GM19452 (cell line): ENCODE measurements around the gene PSMC3.
"Not testable (repeated sequence)": the region's sequence is repeated elsewhere in the genome, so short reads cannot be mapped to it uniquely, and the experiment has no call there.

Experiments used
- ATAC-seq: cut with Tn5 transposase; IDR thresholded peaks from one replicate; pipeline ENCODE4 v1.9.1; 2021; ENCODE audit not compliant: unreplicated experiment

The PSMC3 gene

DNA sequence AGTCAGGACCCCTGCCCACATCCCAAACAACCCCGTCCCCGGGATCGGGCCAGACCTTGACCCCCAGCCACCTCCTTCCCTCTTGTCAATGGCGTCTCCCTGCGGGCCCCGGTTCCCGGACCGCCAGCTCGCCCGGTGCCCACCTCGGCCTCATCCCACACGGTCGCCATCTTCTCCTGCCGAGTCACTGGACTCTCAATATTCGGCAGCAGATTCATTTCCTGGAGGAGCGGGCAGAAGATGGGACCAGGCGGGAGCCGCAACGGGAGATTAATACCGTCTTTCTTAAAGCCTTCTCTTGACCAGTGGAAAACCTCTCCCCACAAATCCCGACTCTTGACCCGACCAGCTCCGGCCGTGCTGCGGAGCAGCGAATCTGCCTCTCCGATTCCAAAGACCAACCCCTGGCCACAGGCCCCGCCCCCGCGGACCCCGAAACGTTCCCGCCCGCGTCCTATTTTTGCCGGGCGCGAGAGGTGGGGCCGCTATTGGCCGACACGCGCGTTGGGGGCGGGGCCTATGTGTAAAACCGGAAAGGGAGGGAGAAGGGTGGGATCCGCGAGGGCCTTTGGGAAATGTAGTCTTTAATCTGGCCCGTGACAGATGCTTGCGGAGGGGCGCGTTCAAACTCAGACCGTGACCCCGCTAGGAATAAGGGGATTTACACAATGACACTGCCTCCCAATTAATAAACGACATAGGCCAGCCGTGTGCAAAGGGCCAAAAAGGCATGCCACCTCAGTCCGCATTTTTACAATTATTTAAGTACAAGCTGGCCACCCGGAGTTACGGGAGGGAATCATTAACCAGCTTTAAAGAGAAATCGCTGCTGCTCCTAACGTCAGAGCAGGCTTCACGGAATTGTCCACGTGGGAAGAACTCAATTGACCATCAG, at the start of gene PSMC3:
TSS of gene PSMC3 (minus strand) at position 378 of the 895 bp plus-strand sequence. CDS start at position 218, 160 bp downstream.
- ATAC-seq, result peak; percentile 90

GRCh38 chr11:47470671-47471070, 44.4 kb upstream of the PSMC3 start:
- no peak for ATAC-seq

DNA sequence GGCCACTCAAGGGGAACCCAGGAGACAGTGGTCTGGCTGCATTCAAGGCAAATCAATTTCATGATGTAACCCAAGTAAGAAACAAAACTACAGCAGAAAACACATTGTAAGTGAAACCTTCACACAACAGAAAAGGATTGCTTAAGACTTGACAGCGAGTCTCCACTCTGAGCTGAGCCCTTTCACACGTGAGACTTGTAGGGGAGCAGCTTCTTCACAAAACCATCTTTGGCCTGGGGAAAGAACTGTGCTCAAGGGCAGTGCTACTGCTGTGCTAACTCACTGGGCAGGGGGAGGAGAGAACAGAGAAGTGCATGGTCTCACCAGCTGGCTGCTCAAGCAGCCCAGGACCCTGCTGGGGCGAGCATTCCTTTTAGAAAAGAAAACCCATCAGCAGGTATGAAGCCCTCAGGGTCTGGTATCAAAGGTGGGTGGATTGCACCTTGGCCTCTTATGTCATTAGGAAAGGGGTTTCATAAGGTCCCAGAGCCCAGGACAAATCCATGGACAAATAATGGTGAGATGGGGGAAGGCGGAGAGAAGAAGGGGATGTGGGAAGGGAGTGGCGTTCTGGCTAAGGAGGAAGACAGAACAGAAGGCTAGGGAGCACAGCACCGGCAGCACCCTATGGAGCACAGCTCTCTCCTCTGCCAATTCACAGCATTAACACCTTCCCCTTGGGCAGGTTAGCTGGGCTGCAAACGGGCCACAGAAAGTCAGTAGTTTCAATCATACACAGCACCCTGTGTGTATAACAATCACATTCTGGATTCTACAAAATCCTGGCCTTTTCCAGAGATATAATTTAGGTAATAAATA, 43.3 kb upstream of the PSMC3 start:
- ATAC-seq, result no peak

- ATAC-seq, result no peak
Measured at GRCh38 chr11:47468598-47469214, 42.5 kb upstream of the PSMC3 start.

DNA sequence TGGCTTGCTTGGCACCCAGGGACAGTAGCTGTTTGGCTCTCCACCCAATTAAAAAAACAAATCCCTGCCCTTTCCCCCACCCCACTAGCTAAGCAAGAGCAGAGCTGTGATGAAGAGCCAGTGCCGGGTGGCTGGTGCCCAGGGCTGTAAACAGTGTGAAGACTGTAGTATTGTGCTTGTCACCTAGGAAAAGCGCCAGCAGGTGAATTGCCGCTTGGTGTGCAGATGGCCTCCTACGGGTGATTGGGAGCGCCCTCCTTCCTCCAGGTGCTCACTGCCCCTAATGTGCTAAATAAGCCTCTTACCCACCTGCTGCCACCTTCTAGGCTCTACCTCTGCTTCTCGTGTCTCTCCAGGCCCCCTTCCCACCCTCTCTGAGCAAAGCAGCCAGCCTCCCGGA, 41.1 kb upstream of the PSMC3 start:
- no peak for ATAC-seq

DNA sequence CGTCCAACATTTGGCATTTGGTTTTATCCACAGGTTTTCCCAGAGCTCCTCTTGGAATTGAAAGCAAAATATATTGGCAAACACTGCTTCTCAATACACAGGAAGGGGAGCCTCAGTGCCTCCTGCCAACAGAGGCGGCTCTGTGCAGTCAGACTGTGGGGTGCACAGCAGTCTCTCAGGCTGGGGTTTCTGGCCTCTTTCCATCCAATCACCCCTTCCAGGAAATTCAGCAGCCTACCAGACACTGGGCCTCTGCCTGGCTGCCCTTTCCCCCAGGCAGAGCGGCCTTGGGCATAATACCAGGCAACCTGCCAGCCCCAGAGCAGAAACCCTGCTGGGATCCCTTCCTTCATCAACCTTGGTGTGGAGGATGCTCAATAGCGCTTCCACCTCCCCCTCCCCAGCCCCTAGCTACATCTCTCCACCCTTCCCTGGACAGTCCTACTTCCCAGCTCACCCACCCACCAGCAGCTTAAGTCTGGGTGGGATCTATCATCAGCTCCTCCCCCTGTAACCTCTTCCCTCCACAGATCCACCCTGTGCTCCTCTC, 40.5 kb upstream of the PSMC3 start:
- no peak for ATAC-seq

- ATAC-seq, result no peak
Measured at GRCh38 chr11:47466201-47466600, 40.0 kb upstream of the PSMC3 start.

GRCh38 chr11:47464483-47464882, 38.2 kb upstream of the PSMC3 start:
- no peak for ATAC-seq

GRCh38 chr11:47461876-47462275, 35.6 kb upstream of the PSMC3 start:
- ATAC-seq, result no peak

DNA sequence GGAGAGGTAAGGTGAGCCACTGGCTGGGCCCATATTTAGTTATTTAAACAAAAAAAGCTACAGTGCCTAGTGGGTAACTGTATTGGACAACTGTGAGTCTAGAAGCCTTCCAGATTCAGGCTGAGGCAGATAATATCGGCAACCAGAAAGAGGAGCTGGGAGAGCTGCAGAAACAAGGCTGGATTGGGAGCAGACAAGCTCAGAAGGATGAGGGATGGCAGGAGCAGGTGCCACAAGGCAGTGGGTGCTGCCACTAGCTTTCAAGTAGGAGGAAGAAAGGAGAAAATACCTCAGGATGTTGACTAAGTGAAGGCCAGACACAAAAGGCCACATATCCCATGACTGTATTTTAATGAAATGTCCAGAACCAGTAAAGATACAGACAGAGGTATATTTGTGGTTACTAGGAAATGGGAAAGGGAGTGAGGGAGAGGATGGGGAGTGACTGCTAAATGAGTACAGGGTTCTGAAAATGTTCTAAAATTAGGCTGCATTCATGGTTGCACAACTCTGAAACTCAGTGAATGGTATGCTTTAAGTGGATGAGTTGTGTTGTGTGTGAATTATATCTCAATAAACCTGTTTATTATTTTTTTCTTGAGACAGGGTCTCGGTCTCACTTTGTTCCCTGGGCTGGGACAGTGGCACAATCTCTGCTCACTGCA, 34.5 kb upstream of the PSMC3 start:
- no peak for ATAC-seq

GRCh38 chr11:47454258-47454671, 28.0 kb upstream of the PSMC3 start:
- not testable (repeated sequence) for ATAC-seq

DNA sequence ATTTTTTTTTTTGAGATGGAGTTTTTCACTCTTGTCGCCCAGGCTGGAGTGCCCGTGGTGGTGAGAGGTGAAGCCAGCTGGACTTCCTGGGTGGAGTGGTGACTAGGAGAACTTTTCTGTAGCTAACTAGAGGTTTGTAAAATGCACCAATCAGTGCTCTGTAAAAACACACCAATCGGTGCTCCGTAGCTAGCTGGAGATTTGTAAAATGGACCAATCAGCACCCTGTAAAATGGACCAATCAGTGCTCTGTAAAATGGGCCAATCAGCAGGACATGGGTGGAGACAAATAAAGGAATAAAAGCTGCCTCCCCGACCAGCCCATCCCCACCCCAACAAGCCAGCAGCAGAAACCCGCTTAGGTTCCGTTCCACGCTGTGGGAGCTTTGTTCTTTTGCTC, 27.1 kb upstream of the PSMC3 start:
- no peak for ATAC-seq

GRCh38 chr11:47451990-47452389, 25.8 kb upstream of the PSMC3 start:
- ATAC-seq, result no peak

DNA sequence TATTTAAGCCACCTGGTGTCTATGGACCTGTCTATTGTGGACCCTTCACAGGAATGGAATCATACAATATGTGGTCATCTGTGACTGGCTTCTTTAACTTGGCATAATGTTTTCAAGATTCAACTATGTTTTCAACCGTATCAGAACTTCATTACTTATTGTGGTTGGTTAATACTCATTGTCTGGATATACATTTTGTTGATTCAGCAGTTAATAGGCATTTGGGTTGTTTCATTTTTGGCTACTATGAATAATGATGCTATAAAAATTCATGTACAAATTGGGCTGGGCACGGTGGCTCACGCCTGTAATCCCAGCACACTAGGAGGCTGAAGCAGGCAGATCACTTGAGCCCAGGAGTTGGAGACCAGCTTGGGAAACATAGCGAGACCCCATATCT, 25.2 kb upstream of the PSMC3 start:
- no peak for ATAC-seq

- no peak for ATAC-seq
Measured at GRCh38 chr11:47449541-47449940, 23.3 kb upstream of the PSMC3 start.

DNA sequence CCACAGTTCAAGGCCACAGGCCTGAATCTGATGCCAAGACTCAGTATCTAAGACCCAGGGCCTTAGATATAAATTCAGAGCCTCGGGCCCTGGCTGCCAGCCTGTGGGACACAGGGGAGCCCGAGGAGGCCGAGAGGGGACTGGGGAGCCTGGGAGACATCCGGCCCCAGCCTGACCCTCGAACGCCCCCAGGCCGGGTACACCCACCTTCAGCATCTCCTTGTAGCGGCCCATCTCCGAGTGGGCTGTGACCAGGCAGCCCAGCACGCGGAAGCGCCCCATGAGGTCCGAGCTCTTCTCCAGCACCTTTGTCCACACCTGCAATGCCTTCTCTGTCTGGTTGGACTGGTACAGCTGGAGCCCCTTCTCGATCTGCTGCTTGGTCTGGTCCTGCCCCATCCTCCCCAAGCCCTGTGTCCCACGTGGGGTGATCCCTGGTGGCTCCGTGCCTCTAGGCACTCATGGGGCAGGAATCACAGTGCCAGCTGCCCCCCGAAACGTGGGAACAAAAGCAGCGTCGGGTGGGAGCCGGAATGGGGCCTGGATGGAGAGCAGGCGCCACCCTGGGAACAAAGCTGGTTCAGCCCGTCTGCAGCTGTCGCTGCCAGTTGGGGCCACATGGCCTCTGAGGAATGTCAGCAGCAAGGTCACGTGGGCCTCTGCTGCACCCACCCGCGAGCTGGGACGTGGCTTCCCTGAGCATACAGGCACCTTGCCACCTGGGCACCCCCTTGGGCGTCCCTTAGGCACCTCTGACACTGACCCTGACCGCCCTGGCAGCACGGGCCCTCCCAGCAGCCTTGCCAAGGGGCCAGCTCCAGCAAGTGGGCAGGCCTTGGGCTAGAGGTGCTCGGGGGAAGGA, 22.6 kb upstream of the PSMC3 start, which contains the start of gene RAPSN:
TSS of gene RAPSN (minus strand) at position 571 of the 862 bp plus-strand sequence. CDS start at position 399, 172 bp downstream.
- ATAC-seq, result no peak

DNA sequence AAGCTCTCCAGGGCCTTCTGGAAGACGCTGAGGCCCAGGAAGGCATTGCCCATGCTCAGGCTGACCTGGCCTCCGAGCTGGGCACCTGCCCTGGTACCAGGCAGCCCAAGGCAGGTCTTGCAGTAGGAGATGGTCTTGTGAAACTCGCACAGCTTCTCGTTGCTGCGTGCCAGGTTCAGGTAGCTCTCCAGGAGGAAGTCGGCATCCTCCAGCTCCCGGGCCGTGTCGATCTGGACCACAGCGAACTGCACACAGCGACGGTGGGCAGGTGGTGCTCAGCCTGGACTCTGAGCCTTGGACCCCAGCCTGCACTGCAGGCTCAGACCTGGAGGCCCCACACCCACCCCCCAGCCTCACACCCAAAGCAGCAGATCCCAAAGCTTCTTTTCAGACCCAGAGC, 21.7 kb upstream of the PSMC3 start:
- ATAC-seq, result no peak

- ATAC-seq, result no peak
Measured at GRCh38 chr11:47446833-47447232, 20.6 kb upstream of the PSMC3 start.

DNA sequence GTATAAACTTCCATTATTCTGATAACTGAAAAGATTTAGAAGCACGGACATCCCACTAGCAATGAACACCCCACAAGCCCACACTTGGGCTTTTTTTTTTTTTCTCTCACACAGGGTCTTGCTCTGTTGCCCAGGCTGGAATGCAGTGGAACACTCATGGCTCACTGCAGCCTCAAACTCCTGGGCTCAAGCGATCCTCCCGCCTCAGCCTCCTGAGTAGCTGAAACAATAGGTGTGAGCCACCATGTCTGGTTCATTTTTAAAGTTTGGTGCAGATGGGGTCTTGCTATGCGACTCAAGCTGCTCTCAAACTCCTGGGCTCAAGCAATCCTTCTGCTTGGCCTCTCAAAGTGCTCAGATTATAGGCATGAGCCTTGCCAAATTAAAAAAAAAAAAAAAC, 19.6 kb upstream of the PSMC3 start:
- no peak for ATAC-seq

DNA sequence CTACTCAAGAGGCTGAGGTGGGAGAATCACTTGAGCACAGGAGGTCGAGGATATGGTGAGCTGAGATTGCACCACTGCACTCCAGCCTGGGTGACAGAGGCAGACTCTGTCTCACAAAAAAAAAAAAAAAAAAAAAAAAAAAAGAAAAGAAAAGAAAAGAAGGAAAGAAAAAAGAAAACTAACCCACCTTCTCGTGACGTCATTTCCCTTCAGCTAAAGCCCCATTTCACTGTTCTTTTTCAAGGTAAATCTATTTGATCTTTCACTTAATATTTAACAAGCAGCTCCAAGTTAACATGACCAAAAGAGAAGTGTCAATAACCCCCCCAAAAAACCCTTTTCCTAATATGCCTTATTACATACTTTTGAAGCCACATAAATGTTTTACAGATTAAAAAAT, 17.6 kb upstream of the PSMC3 start:
- ATAC-seq, result no peak
